Glutamatergic neuron (in vitro differentiated cells): Measurements from ENCODE around the gene MIPOL1. TPM values are rescaled to one million over a fixed set of nuclear protein-coding genes. Genes with fewer than 3 reads are reported as not detected.

Experiments used
- DNase-seq: peaks from one replicate; pipeline ENCODE4 v3.0.0; 2022
- H3K27ac Mint-ChIP-seq: one replicate; pipeline ENCODE4 v1.8.0; 2020; ENCODE audit warnings: mild to moderate bottlenecking, mixed read lengths, inconsistent platforms; ENCODE audit not compliant: unreplicated experiment
- H3K27me3 Mint-ChIP-seq: one replicate; pipeline ENCODE4 v1.8.0; 2020; ENCODE audit warnings: mild to moderate bottlenecking, moderate library complexity, mixed read lengths, inconsistent platforms; ENCODE audit not compliant: unreplicated experiment
- H3K36me3 Mint-ChIP-seq: one replicate; pipeline ENCODE4 v1.8.0; 2020; ENCODE audit warnings: mild to moderate bottlenecking, mixed read lengths, inconsistent platforms; ENCODE audit not compliant: unreplicated experiment
- H3K4me1 Mint-ChIP-seq: one replicate; pipeline ENCODE4 v1.8.0; 2020; ENCODE audit warnings: mild to moderate bottlenecking, low read depth, mixed read lengths, inconsistent platforms; ENCODE audit not compliant: unreplicated experiment
- H3K4me3 Mint-ChIP-seq: one replicate; pipeline ENCODE4 v1.8.0; 2020; ENCODE audit warnings: mild to moderate bottlenecking, mixed read lengths, inconsistent platforms; ENCODE audit not compliant: unreplicated experiment
- H3K9me3 Mint-ChIP-seq: one replicate; pipeline ENCODE4 v1.8.0; 2020; ENCODE audit warnings: mild to moderate bottlenecking, moderate library complexity, mixed read lengths, inconsistent platforms; ENCODE audit not compliant: unreplicated experiment
- total RNA-seq: library from RNA; stranded (reverse); fragmentation: NEBNext Ultra II Directional; extraction: Animal tissue kit (Norgen Biotek cat#: 25700); gene quantifications from one replicate; pipeline ENCODE4 v1.2.1, GENCODE V29; 2021; ENCODE audit not compliant: unreplicated experiment
- TF ChIP-seq, protein P1 (sequence below): fragments of 200-600 bp; sonication (generic); IDR thresholded peaks from one replicate; pipeline ENCODE4 v1.5.0; 2021; ENCODE audit not compliant: partially characterized antibody, unreplicated experiment

The MIPOL1 gene
- total RNA-seq, 1 donor from 2014 or later = 14.5 TPM

DNA sequence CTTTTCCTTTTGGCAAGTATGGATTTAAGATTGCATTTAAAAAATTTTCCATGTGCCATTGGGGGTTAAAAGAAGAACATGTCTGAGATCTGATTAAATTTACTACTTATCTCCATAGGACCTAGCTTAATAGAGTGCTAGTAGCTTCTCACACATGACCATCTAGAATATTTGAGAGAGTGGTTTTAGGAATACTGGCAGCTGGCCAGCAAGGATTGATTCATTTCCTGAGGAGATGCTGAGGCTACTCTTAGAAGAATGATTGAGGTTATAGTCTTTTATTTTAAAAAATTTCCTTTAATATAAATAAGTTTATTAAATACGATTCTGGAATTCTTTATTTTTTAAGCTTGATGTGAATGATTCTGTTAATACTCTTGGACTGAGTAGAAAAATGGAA is 56.2 kb downstream of the MIPOL1 start:
- no peaks in the 10 kb centered on the region for H3K27me3 Mint-ChIP-seq
- H3K9me3 Mint-ChIP-seq = no peaks in the 10 kb centered on the region
- H3K27ac Mint-ChIP-seq = no peak overlapping the region
- TF ChIP-seq, protein P1, sequence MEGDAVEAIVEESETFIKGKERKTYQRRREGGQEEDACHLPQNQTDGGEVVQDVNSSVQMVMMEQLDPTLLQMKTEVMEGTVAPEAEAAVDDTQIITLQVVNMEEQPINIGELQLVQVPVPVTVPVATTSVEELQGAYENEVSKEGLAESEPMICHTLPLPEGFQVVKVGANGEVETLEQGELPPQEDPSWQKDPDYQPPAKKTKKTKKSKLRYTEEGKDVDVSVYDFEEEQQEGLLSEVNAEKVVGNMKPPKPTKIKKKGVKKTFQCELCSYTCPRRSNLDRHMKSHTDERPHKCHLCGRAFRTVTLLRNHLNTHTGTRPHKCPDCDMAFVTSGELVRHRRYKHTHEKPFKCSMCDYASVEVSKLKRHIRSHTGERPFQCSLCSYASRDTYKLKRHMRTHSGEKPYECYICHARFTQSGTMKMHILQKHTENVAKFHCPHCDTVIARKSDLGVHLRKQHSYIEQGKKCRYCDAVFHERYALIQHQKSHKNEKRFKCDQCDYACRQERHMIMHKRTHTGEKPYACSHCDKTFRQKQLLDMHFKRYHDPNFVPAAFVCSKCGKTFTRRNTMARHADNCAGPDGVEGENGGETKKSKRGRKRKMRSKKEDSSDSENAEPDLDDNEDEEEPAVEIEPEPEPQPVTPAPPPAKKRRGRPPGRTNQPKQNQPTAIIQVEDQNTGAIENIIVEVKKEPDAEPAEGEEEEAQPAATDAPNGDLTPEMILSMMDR = no peak
- no peak for DNase-seq
- H3K4me3 Mint-ChIP-seq = no peak overlapping the region
- H3K4me1 Mint-ChIP-seq = no peaks in the 10 kb centered on the region
- H3K36me3 Mint-ChIP-seq = no peaks in the 10 kb centered on the region

DNA sequence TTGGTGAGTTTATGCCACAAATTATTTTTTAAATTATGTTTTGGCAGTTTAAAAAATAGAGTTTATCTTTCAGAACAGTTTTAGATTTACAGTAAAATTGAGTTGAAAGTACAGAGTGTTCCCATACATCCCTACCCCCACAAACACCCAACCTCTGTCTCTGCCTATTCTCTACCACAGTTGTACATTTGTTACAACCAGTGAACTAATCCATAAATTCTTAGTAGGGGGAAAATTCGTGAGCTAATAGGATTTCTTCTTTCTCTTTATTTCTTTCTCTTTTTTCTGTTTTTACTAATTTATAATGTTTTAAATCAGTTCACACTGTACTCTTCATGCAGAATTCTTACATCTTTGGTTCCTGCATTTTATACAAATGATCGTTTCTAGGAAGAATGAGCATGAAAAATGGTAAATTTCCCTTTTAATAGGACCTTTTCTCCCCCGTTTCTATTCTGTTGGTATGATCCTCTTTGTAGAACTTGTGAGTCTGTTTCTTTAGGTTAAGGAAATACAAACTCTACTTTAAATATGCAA is 56.7 kb downstream of the MIPOL1 start:
- Mint-ChIP-seq H3K4me1 (no peaks in the 10 kb centered on the region), H3K36me3 (no peaks in the 10 kb centered on the region), H3K4me3 (no peak overlapping the region), H3K27ac (no peak overlapping the region), H3K9me3 (no peaks in the 10 kb centered on the region), H3K27me3 (no peaks in the 10 kb centered on the region)
- DNase-seq = no peak
- TF ChIP-seq, protein P1 = no peak

DNA sequence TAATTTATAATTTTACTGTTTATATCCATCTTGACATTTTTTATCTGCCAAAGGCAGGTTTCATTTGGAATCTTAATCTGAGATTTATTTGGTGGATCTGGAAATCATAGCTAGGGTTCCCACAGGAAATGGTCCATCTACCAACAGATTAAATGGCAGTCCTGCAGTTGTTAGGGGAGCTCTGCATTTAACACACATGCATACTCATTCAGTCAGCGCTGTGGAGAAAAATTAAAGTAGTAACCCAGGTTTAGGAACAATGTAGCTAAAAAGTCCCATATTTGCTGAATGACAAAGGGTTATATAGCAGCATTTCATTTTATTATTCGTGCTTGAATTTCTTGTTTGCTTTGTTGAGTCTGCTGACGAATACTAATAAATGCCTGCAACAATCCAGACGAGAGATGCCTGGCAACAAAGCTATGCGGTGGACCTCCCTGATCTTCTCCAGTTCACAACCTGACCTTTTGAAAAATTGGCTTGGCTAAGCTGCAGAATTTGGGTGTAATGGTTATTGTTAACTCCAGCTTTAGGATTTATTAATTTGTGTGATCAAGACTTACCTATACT is 59.8 kb downstream of the MIPOL1 start:
- Mint-ChIP-seq H3K4me3 (no peak overlapping the region), H3K4me1 (peaks cover 3% of the 10 kb centered on the region), H3K27ac (no peak overlapping the region), H3K36me3 (no peaks in the 10 kb centered on the region), H3K27me3 (no peaks in the 10 kb centered on the region), H3K9me3 (no peaks in the 10 kb centered on the region)
- TF ChIP-seq, protein P1 = no peak
- no peak for DNase-seq

DNA sequence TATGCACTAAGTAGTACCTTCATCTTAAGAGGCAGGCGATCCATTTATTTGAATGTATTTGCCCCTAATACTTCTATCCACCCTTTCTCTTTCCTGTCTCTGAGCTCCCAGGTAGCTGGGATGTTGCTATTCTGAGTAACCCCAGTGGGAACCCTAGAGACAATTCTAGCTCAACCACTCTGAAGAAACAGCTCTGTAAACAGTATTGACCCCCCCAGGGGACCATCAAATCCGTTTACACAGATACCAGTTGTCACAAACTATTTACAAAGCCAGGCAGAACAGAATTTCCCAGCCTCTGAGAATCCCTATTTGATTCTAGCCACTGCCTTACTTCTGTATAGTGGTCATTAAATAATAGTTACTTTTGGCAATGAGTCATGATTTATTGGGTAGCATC is 64.9 kb downstream of the MIPOL1 start:
- H3K27ac Mint-ChIP-seq = no peak overlapping the region
- H3K4me3 Mint-ChIP-seq = no peak overlapping the region
- no peaks in the 10 kb centered on the region for H3K27me3 Mint-ChIP-seq
- TF ChIP-seq, protein P1 = no peak
- H3K36me3 Mint-ChIP-seq = no peaks in the 10 kb centered on the region
- no peaks in the 10 kb centered on the region for H3K9me3 Mint-ChIP-seq
- DNase-seq = no peak
- H3K4me1 Mint-ChIP-seq = peaks cover 9% of the 10 kb centered on the region

DNA sequence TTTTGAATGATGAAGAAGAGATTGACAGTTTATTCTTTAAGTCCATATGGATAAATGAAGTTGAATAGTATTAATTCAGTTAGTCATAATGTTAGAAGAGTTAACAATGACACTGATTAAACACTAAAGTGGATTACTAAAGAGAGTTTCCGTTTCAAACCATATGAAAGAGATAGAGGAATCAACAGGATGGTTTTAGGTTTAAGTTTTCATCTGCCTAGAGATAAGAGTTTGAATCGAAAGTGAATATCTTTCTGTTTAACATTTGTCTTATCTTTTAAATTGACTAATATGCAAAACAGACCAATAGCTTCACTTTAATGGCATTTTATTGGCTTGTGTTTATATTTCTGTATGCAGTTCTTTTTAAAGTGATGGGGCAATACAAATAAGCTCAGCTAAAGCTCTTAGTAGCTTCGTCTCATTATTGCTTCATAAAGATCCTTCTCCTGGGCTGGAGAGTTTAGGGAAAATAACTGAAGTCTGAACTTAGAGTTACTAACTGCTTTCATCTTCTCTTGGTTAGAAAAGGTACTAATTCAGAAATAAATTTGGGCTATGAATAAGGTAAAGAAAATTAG is 66.0 kb downstream of the MIPOL1 start:
- Mint-ChIP-seq H3K27me3 (no peaks in the 10 kb centered on the region), H3K9me3 (no peaks in the 10 kb centered on the region), H3K36me3 (no peaks in the 10 kb centered on the region), H3K27ac (no peak overlapping the region), H3K4me1 (peaks cover 9% of the 10 kb centered on the region), H3K4me3 (no peak overlapping the region)
- DNase-seq = no peak
- TF ChIP-seq, protein P1 = no peak
